PC-3 (cell line): ENCODE measurements around the gene CLECL1. TPM values are rescaled to one million over a fixed set of nuclear protein-coding genes. Genes with fewer than 3 reads are reported as not detected.

ENCODE experiments used
- ATAC-seq: fragments of 200-7000 bp; cut with Tn5 transposase; 2 replicates; pipeline ENCODE4 v1.9.1; 2020; ENCODE audit warnings: mild to moderate bottlenecking, moderate library complexity
- BruUV-seq: library from RNA; stranded (reverse); fragments of 400-500 nt; replicated peaks from 2 replicates; lab custom pipeline; 2021; lab: Mats Ljungman, UMichigan
- CTCF ChIA-PET: fragments of 300-600 bp; sonication (Branson Sonifier 250); formaldehyde crosslinking; loops from one replicate; lab custom pipeline; 2022; ENCODE audit warnings: antibody characterized with exemption; lab: Charles Lee
- POLR2A ChIA-PET: fragments of 300-600 bp; sonication (Branson Sonifier 250); formaldehyde crosslinking; loops from one replicate; lab custom pipeline; 2022; ENCODE audit warnings: antibody characterized with exemption; ENCODE audit not compliant: unreplicated experiment; lab: Charles Lee
- DNase-seq: peaks from one replicate; pipeline ENCODE4 v3.0.0-alpha.2; 2015
- H2AFZ ChIP-seq: fragments of 300-600 bp; sonication (generic); 2 replicates; pipeline ENCODE4 v1.6.0; 2016; ENCODE audit warnings: antibody characterized with exemption, low read length
- H3F3A ChIP-seq: fragments of 300-600 bp; sonication (generic); one replicate; pipeline ENCODE4 v1.6.0; 2017; ENCODE audit warnings: antibody characterized with exemption, low read length, control low read depth, mild to moderate bottlenecking; ENCODE audit not compliant: unreplicated experiment
- H3K27ac ChIP-seq: fragments of 300-600 bp; sonication (generic); 2 replicates; pipeline ENCODE4 v1.5.1; 2016; ENCODE audit warnings: mild to moderate bottlenecking, low read length
- H3K27me3 ChIP-seq: fragments of 300-600 bp; sonication (generic); 2 replicates; pipeline ENCODE4 v1.6.1; 2016; ENCODE audit warnings: low read length, mixed read lengths
- H3K36me3 ChIP-seq: fragments of 300-600 bp; sonication (generic); 2 replicates; pipeline ENCODE4 v1.6.1; 2016; ENCODE audit warnings: low read depth, mixed run types, low read length, mixed read lengths
- H3K4me1 ChIP-seq: fragments of 300-600 bp; sonication (generic); 2 replicates; pipeline ENCODE4 v1.5.1; 2016; ENCODE audit warnings: low read length; ENCODE audit not compliant: insufficient read depth
- H3K4me2 ChIP-seq: fragments of 300-600 bp; sonication (generic); 2 replicates; pipeline ENCODE4 v1.6.0; 2016; ENCODE audit warnings: low read length
- H3K4me3 ChIP-seq: fragments of 300-600 bp; sonication (generic); 2 replicates; pipeline ENCODE4 v1.5.1; 2016; ENCODE audit warnings: mild to moderate bottlenecking, low read length, mixed read lengths
- H3K79me2 ChIP-seq: fragments of 300-600 bp; sonication (generic); 2 replicates; pipeline ENCODE4 v1.6.1; 2017; ENCODE audit warnings: low read length, mixed read lengths
- H3K9ac ChIP-seq: fragments of 300-600 bp; sonication (generic); 2 replicates; pipeline ENCODE4 v1.6.0; 2016; ENCODE audit warnings: mild to moderate bottlenecking, low read length
- H3K9me2 ChIP-seq: fragments of 300-600 bp; sonication (generic); replicated peaks from 2 replicates; pipeline ENCODE4 v1.6.1; 2016; ENCODE audit warnings: mixed run types, low read length, mixed read lengths
- H3K9me3 ChIP-seq: fragments of 300-600 bp; sonication (generic); 2 replicates; pipeline ENCODE4 v1.6.1; 2016; ENCODE audit warnings: low read length, mixed read lengths
- H4K20me1 ChIP-seq: fragments of 300-600 bp; sonication (generic); 2 replicates; pipeline ENCODE4 v1.6.1; 2016; ENCODE audit warnings: low read length, mixed read lengths
- CTCF ChIP-seq: fragments of 300-600 bp; sonication (generic); conservative IDR thresholded peaks from 2 replicates; pipeline ENCODE4 v1.5.1; 2017; ENCODE audit warnings: antibody characterized with exemption, low read depth, mild to moderate bottlenecking, low read length
- EZH2 ChIP-seq: fragments of 300-600 bp; sonication (generic); IDR thresholded peaks from one replicate; pipeline ENCODE4 v1.6.1; 2017; ENCODE audit warnings: antibody characterized with exemption, mild to moderate bottlenecking, low read length; ENCODE audit not compliant: unreplicated experiment
- EZH2phosphoT487 ChIP-seq: fragments of 300-600 bp; sonication (generic); IDR thresholded peaks from 2 replicates; pipeline ENCODE4 v1.6.1; 2018; ENCODE audit warnings: mild to moderate bottlenecking, antibody characterized with exemption, low read length, borderline replicate concordance
- intact Hi-C: fragments of 100-400 bp; cut with micrococcal nuclease; formaldehyde crosslinking; loops from 2 replicates; pipeline ENCODE4 v1.9.0; 2023
- total RNA-seq: library from RNA; depleted of rRNA; stranded (reverse); fragments of >200 nt; gene quantifications from 2 replicates; pipeline ENCODE4 v1.2.3, GENCODE V29; 2014

Gene CLECL1
- total RNA-seq, 1 experiment from 2014 or later = not detected

- Histone ChIP-seq H3F3A (no peaks in the 10 kb centered on the region), H3K27ac (no peak overlapping the region), H3K4me2 (no peak overlapping the region), H3K4me3 (no peak overlapping the region), H3K27me3 (peaks cover 4% of the 10 kb centered on the region; the same call in 1 of the 2 replicates), H3K9ac (no peak overlapping the region), H3K9me3 (no peaks in the 10 kb centered on the region), H4K20me1 (no peaks in the 10 kb centered on the region), H3K9me2 (no peaks in the 10 kb centered on the region), H2AFZ (no peak overlapping the region), H3K4me1 (no peaks in the 10 kb centered on the region), H3K79me2 (no peaks in the 10 kb centered on the region), H3K36me3 (no peaks in the 10 kb centered on the region)
- no TSS peak for BruUV-seq
- TF ChIP-seq CTCF = no peak
- no peak for TF ChIP-seq EZH2
- TF ChIP-seq EZH2phosphoT487 = no peak
- intact Hi-C loops = no loop called here
- ChIA-PET CTCF (no interaction called here), POLR2A (no interaction called here)
- DNase-seq (no peak), ATAC-seq (no peak)
Observed at GRCh38 chr12:9757433-9758025, 24.6 kb upstream of the CLECL1 start.

GRCh38 chr12:9756706-9757105, 23.8 kb upstream of the CLECL1 start:
- TF ChIP-seq EZH2phosphoT487 (no peak), EZH2 (no peak), CTCF (no peak)
- no peaks in the 10 kb centered on the region for H4K20me1 ChIP-seq
- H3K9me2 ChIP-seq = no peaks in the 10 kb centered on the region
- no TSS peak for BruUV-seq
- H3K27ac ChIP-seq = no peak overlapping the region
- H3K36me3 ChIP-seq = no peaks in the 10 kb centered on the region
- intact Hi-C loops = no loop called here
- peaks cover 4% of the 10 kb centered on the region; the same call in 1 of the 2 replicates for H3K27me3 ChIP-seq
- ATAC-seq (no peak), DNase-seq (no peak)
- ChIA-PET POLR2A (no interaction called here), CTCF (no interaction called here)
- H3K9ac ChIP-seq = no peak overlapping the region
- no peak overlapping the region for H2AFZ ChIP-seq
- H3F3A ChIP-seq = no peaks in the 10 kb centered on the region
- H3K79me2 ChIP-seq = no peaks in the 10 kb centered on the region
- H3K9me3 ChIP-seq = no peaks in the 10 kb centered on the region
- H3K4me2 ChIP-seq = no peak overlapping the region
- H3K4me1 ChIP-seq = no peaks in the 10 kb centered on the region
- no peak overlapping the region for H3K4me3 ChIP-seq

- H3K4me3 ChIP-seq = no peak overlapping the region
- H3K4me2 ChIP-seq = no peak overlapping the region
- H3K79me2 ChIP-seq = no peaks in the 10 kb centered on the region
- ATAC-seq = no peak
- no peaks in the 10 kb centered on the region for H4K20me1 ChIP-seq
- no peak for DNase-seq
- intact Hi-C loops = no loop called here
- no TSS peak for BruUV-seq
- no peaks in the 10 kb centered on the region for H3F3A ChIP-seq
- no peak overlapping the region for H2AFZ ChIP-seq
- TF ChIP-seq EZH2 (no peak), EZH2phosphoT487 (no peak)
- peaks cover 4% of the 10 kb centered on the region; the same call in 1 of the 2 replicates for H3K27me3 ChIP-seq
- H3K4me1 ChIP-seq = no peaks in the 10 kb centered on the region
- H3K9me3 ChIP-seq = no peaks in the 10 kb centered on the region
- no peaks in the 10 kb centered on the region for H3K36me3 ChIP-seq
- ChIA-PET POLR2A (interaction anchor here (0.6 kb wide), 1 partner anchor 245 kb away, joined by 12 read pairs; no protein-coding TSS in a partner anchor), CTCF (no interaction called here)
- no peaks in the 10 kb centered on the region for H3K9me2 ChIP-seq
- no peak overlapping the region for H3K27ac ChIP-seq
- H3K9ac ChIP-seq = no peak overlapping the region
Observed at GRCh38 chr12:9756170-9756569, 23.3 kb upstream of the CLECL1 start.
